Gastrocnemius medialis (tissue), 4 donors: ENCODE measurements around the gene DCP1B.

Experiments used
- POLR2A ChIP-seq, 2 donors: fragments of 450-650 bp; IDR thresholded peaks; one replicate each; pipeline ENCODE4 v1.6.1; 2017; ENCODE audit warnings: antibody characterized with exemption in 2 of 2, mild to moderate bottlenecking in 2 of 2, moderate library complexity in 2 of 2
- TF ChIP-seq, protein P1 (sequence below), 5 experiments: fragments of 450-650 bp in 3 of 5; fragments of 200-600 bp in 2 of 5; sonication (generic) in 2 of 5; IDR thresholded peaks in 4 of 5; conservative IDR thresholded peaks in 1 of 5; 1 replicate in 4 of 5; 2 replicates in 1 of 5; pipeline ENCODE4 v1.5.1; 2016 to 2019; ENCODE audit warnings: antibody characterized with exemption in 5 of 5, mild to moderate bottlenecking in 3 of 5, moderate library complexity in 3 of 5

DNA sequence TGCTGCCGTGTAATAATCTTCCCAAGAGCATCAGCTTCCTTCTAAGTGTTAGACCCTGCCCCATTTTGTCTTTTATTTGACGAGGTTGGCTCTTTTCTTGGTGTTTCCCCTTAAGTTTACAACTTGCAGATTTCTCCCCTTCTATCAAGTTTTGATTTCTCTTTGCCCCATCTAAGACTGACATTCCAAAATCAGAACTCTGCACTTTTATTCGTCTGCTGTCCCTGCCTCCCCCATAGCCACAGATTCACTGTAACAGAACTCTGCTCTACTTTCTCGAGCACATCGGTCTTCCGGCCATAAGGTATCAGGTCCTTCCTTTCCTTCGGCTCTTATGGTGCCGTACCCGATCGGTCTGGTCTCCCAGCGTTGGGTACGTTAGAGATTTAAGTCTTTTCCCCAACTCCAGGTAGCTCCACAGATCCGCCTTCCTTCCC is 563 bp downstream of the DCP1B start:
- no peak for TF ChIP-seq POLR2A (IDR thresholded peaks at IDR 0.05)
- TF ChIP-seq, protein P1, sequence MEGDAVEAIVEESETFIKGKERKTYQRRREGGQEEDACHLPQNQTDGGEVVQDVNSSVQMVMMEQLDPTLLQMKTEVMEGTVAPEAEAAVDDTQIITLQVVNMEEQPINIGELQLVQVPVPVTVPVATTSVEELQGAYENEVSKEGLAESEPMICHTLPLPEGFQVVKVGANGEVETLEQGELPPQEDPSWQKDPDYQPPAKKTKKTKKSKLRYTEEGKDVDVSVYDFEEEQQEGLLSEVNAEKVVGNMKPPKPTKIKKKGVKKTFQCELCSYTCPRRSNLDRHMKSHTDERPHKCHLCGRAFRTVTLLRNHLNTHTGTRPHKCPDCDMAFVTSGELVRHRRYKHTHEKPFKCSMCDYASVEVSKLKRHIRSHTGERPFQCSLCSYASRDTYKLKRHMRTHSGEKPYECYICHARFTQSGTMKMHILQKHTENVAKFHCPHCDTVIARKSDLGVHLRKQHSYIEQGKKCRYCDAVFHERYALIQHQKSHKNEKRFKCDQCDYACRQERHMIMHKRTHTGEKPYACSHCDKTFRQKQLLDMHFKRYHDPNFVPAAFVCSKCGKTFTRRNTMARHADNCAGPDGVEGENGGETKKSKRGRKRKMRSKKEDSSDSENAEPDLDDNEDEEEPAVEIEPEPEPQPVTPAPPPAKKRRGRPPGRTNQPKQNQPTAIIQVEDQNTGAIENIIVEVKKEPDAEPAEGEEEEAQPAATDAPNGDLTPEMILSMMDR (IDR thresholded peaks at IDR 0.05 in 4 of 5, conservative IDR thresholded peaks at IDR 0.05 in 1 of 5): no peak
